Measurements from ENCODE around the gene CCDC85A. TPM values are rescaled to one million over a fixed set of nuclear protein-coding genes. Genes with fewer than 3 reads are reported as not detected.

CCDC85A gene
- total and polyA plus RNA-seq, 9 donors = 0.17 to 6.8 (median 0.65) TPM

DNA sequence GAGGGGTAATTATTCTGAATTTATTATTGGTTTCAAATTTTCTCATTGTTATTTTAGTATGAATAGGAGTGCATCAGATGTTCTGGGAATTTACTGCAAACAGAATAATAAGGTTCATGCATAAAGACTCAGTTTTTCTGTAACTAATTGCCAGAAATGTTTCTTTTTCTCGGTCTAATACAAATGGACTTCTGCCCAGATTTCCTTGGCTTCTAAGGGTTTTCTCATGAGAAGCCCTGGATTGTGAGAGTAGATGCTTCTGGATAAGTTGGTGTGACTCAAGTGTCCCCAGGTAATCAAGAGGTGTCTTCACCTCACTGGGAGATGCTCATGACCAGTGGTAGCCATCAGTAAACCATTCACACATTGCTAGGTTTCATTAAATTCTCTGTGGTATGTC, 78.5 kb downstream of the CCDC85A start:
- intact Hi-C loops (cut with DNase I) = no loop called here
- no peak for DNase-seq
- WGBS, 3 donors = 65 to 88% (median 72%) methylated on average over 1 of the region's 1 CpG
- Histone ChIP-seq H3K27ac (no peak overlapping the region), H3K4me3 (no peak overlapping the region), H3K4me1 (ENCODE audit: insufficient read depth) (no peaks in the 10 kb centered on the region), H3K9me3 (no peaks in the 10 kb centered on the region), H3K36me3 (no peaks in the 10 kb centered on the region), H3K27me3 (no peaks in the 10 kb centered on the region)
- TF ChIP-seq EP300 (IDR thresholded peaks at IDR 0.05) (no peak), POLR2A (IDR thresholded peaks at IDR 0.05) (no peak)
- TF ChIP-seq, protein P1, sequence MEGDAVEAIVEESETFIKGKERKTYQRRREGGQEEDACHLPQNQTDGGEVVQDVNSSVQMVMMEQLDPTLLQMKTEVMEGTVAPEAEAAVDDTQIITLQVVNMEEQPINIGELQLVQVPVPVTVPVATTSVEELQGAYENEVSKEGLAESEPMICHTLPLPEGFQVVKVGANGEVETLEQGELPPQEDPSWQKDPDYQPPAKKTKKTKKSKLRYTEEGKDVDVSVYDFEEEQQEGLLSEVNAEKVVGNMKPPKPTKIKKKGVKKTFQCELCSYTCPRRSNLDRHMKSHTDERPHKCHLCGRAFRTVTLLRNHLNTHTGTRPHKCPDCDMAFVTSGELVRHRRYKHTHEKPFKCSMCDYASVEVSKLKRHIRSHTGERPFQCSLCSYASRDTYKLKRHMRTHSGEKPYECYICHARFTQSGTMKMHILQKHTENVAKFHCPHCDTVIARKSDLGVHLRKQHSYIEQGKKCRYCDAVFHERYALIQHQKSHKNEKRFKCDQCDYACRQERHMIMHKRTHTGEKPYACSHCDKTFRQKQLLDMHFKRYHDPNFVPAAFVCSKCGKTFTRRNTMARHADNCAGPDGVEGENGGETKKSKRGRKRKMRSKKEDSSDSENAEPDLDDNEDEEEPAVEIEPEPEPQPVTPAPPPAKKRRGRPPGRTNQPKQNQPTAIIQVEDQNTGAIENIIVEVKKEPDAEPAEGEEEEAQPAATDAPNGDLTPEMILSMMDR (IDR thresholded peaks at IDR 0.05) = no peak

- no peak overlapping the region for H3K27ac ChIP-seq
- H3K4me1 ChIP-seq (ENCODE audit: insufficient read depth) = no peaks in the 10 kb centered on the region
- no peaks in the 10 kb centered on the region for H3K27me3 ChIP-seq
- H3K36me3 ChIP-seq = no peaks in the 10 kb centered on the region
- TF ChIP-seq EP300 (IDR thresholded peaks at IDR 0.05) = no peak
- TF ChIP-seq POLR2A (IDR thresholded peaks at IDR 0.05) = no peak
- TF ChIP-seq, protein P1 (IDR thresholded peaks at IDR 0.05) = no peak
- DNase-seq = no peak
- H3K9me3 ChIP-seq = no peaks in the 10 kb centered on the region
- no peak overlapping the region for H3K4me3 ChIP-seq
- intact Hi-C loops (cut with DNase I) = no loop called here
- WGBS, 3 donors = 73 to 93% (median 84%) methylated on average over 2 of the region's 2 CpGs
These were observed 80.1 kb downstream of the CCDC85A start for GRCh38 chr2:56263876-56264275.

- Histone ChIP-seq H3K4me3 (no peak overlapping the region), H3K27me3 (no peaks in the 10 kb centered on the region), H3K4me1 (ENCODE audit: insufficient read depth) (no peaks in the 10 kb centered on the region), H3K36me3 (no peaks in the 10 kb centered on the region), H3K9me3 (no peaks in the 10 kb centered on the region), H3K27ac (no peak overlapping the region)
- TF ChIP-seq, protein P1 (IDR thresholded peaks at IDR 0.05) = no peak
- no peak for TF ChIP-seq EP300 (IDR thresholded peaks at IDR 0.05)
- TF ChIP-seq POLR2A (IDR thresholded peaks at IDR 0.05) = no peak
- intact Hi-C loops (cut with DNase I) = no loop called here
- no peak for DNase-seq
- WGBS, 3 donors = 74 to 77% (median 76%) methylated on average over 5 of the region's 5 CpGs
These were observed 83.1 kb downstream of the CCDC85A start for GRCh38 chr2:56266761-56267414.

GRCh38 chr2:56267415-56267788, 83.6 kb downstream of the CCDC85A start:
- Histone ChIP-seq H3K4me3 (no peak overlapping the region), H3K9me3 (no peaks in the 10 kb centered on the region), H3K4me1 (ENCODE audit: insufficient read depth) (no peaks in the 10 kb centered on the region), H3K27ac (no peak overlapping the region), H3K27me3 (no peaks in the 10 kb centered on the region), H3K36me3 (no peaks in the 10 kb centered on the region)
- TF ChIP-seq, protein P1 (IDR thresholded peaks at IDR 0.05) = no peak
- TF ChIP-seq EP300 (IDR thresholded peaks at IDR 0.05) = no peak
- no peak for TF ChIP-seq POLR2A (IDR thresholded peaks at IDR 0.05)
- 81 to 90% (median 89%) methylated on average over 3 of the region's 3 CpGs for WGBS, 3 donors
- intact Hi-C loops (cut with DNase I) = no loop called here
- no peak for DNase-seq

All from ovary (tissue), 9 donors.